Measurements from ENCODE around the gene TSTD2. TPM values are rescaled to one million over a fixed set of nuclear protein-coding genes. Genes with fewer than 3 reads are reported as not detected.

Gene TSTD2
- polyA plus RNA-seq, 1 donor: 46.8 TPM

Other genes starting within 250 kb of the TSTD2 start
- 8.8 TPM for gene TDRD7, start 221.3 kb downstream of the TSTD2 start, polyA plus RNA-seq (ENCODE audit: insufficient read length)
- 1.7 TPM for gene TMOD1, start 131.7 kb downstream of the TSTD2 start, polyA plus RNA-seq (ENCODE audit: insufficient read length)
- 61.0 TPM for gene NCBP1, start 453 bp upstream of the TSTD2 start, polyA plus RNA-seq (ENCODE audit: insufficient read length)
- 46.7 TPM for gene XPA, start 64.0 kb upstream of the TSTD2 start, polyA plus RNA-seq (ENCODE audit: insufficient read length)
- gene FOXE1, start 219.9 kb upstream of the TSTD2 start, polyA plus RNA-seq (ENCODE audit: insufficient read length): not detected

All from left kidney (tissue), 1 donor.